Loucy (cell line): ENCODE measurements around the gene PCDHGC4.

Experiments used
- H2AFZ ChIP-seq: fragments of 200-600 bp; sonication (generic); 2 replicates; pipeline ENCODE4 v1.6.0; 2016; ENCODE audit warnings: antibody characterized with exemption, mild to moderate bottlenecking, low read length, moderate library complexity
- H3F3A ChIP-seq: fragments of 200-600 bp; 2 replicates; pipeline ENCODE4 v1.6.0; 2016; ENCODE audit warnings: antibody characterized with exemption, low read depth, mild to moderate bottlenecking
- H3K27me3 ChIP-seq: fragments of 200-600 bp; sonication (generic); 2 replicates; pipeline ENCODE4 v1.6.1; 2014; ENCODE audit warnings: low read length, mild to moderate bottlenecking; ENCODE audit not compliant: insufficient read depth, poor library complexity, severe bottlenecking
- H3K36me3 ChIP-seq: fragments of 200-600 bp; sonication (generic); 2 replicates; pipeline ENCODE4 v1.6.1; 2016; ENCODE audit warnings: low read length; ENCODE audit not compliant: insufficient read depth
- H3K4me1 ChIP-seq: fragments of 200-600 bp; sonication (generic); 2 replicates; pipeline ENCODE4 v1.5.1; 2014; ENCODE audit warnings: low read length, mild to moderate bottlenecking; ENCODE audit not compliant: insufficient read depth, poor library complexity, severe bottlenecking
- H3K4me2 ChIP-seq: fragments of 200-600 bp; sonication (generic); 2 replicates; pipeline ENCODE4 v1.6.0; 2014; ENCODE audit warnings: antibody characterized with exemption, low read length, low read depth, mild to moderate bottlenecking; ENCODE audit not compliant: poor library complexity, severe bottlenecking
- H3K4me3 ChIP-seq: fragments of 200-600 bp; sonication (generic); 2 replicates; pipeline ENCODE4 v1.5.1; 2014; ENCODE audit warnings: low read length, mild to moderate bottlenecking, mixed read lengths; ENCODE audit not compliant: poor library complexity, severe bottlenecking
- H3K79me2 ChIP-seq: fragments of 200-600 bp; sonication (generic); 2 replicates; pipeline ENCODE4 v1.6.1; 2014; ENCODE audit warnings: low read length; ENCODE audit not compliant: insufficient read depth
- H3K9ac ChIP-seq: fragments of 200-600 bp; sonication (generic); 2 replicates; pipeline ENCODE4 v1.6.0; 2014; ENCODE audit warnings: mild to moderate bottlenecking, low read depth, low read length, moderate library complexity; ENCODE audit not compliant: poor library complexity, severe bottlenecking
- H3K9me2 ChIP-seq: fragments of 200-600 bp; sonication (generic); replicated peaks from 2 replicates; pipeline ENCODE4 v1.6.1; 2016; ENCODE audit warnings: low read depth, low read length, mixed read lengths
- H3K9me3 ChIP-seq: fragments of 200-600 bp; sonication (generic); 2 replicates; pipeline ENCODE4 v1.6.1; 2014; ENCODE audit warnings: mild to moderate bottlenecking, antibody characterized with exemption, low read length, low read depth; ENCODE audit not compliant: insufficient read depth
- H4K20me1 ChIP-seq: fragments of 200-600 bp; sonication (generic); 2 replicates; pipeline ENCODE4 v1.6.0; 2014; ENCODE audit warnings: antibody characterized with exemption, low read length, mild to moderate bottlenecking; ENCODE audit not compliant: insufficient read depth, poor library complexity, severe bottlenecking
- EZH2phosphoT487 ChIP-seq: fragments of 200-600 bp; IDR thresholded peaks from 2 replicates; pipeline ENCODE4 v1.6.1; 2018; ENCODE audit warnings: antibody characterized with exemption, mild to moderate bottlenecking, moderate library complexity, borderline replicate concordance
- TF ChIP-seq, protein P1 (sequence below): fragments of 200-600 bp; sonication (generic); conservative IDR thresholded peaks from 2 replicates; pipeline ENCODE4 v1.5.1; 2014; ENCODE audit warnings: mild to moderate bottlenecking, antibody characterized with exemption, low read length

Gene PCDHGC4

DNA sequence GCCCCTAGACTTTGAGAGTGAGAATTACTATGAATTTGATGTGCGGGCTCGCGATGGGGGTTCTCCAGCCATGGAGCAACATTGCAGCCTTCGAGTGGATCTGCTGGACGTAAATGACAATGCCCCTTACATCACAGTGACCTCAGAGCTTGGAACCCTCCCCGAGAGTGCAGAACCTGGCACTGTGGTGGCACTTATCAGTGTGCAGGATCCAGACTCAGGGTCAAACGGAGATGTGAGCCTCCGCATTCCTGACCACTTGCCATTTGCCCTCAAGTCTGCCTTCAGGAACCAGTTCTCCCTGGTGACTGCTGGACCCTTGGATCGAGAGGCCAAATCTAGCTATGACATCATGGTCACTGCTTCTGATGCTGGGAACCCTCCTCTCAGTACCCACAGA lies 1.3 kb downstream of the PCDHGC4 start:
- no peaks in the 10 kb centered on the region for H3K36me3 ChIP-seq
- H3K79me2 ChIP-seq = no peaks in the 10 kb centered on the region

DNA sequence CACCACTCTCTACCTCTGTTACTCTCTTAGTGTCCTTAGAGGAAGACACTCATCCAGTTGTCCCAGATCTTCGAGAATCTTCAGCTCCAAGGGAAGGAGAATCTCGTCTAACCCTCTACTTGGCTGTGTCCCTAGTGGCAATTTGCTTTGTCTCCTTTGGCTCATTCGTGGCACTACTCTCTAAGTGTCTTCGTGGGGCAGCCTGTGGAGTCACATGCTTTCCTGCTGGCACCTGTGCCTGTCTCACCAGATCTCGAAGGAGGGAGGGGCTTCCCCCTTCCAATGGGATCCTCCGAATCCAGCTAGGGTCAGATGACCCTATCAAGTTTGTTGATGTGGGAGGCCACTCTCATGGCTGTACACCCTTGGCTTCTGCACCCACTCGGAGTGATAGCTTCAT lies 2.3 kb downstream of the PCDHGC4 start:
- H3K4me1 ChIP-seq = no peaks in the 10 kb centered on the region
- H3K4me2 ChIP-seq = no peak overlapping the region
- H4K20me1 ChIP-seq = no peaks in the 10 kb centered on the region
- H3K79me2 ChIP-seq = no peaks in the 10 kb centered on the region
- H3K9me3 ChIP-seq = no peaks in the 10 kb centered on the region
- no peak overlapping the region for H2AFZ ChIP-seq
- H3K9me2 ChIP-seq = no peaks in the 10 kb centered on the region
- H3K4me3 ChIP-seq = no peak overlapping the region
- TF ChIP-seq EZH2phosphoT487 = no peak
- TF ChIP-seq, protein P1, sequence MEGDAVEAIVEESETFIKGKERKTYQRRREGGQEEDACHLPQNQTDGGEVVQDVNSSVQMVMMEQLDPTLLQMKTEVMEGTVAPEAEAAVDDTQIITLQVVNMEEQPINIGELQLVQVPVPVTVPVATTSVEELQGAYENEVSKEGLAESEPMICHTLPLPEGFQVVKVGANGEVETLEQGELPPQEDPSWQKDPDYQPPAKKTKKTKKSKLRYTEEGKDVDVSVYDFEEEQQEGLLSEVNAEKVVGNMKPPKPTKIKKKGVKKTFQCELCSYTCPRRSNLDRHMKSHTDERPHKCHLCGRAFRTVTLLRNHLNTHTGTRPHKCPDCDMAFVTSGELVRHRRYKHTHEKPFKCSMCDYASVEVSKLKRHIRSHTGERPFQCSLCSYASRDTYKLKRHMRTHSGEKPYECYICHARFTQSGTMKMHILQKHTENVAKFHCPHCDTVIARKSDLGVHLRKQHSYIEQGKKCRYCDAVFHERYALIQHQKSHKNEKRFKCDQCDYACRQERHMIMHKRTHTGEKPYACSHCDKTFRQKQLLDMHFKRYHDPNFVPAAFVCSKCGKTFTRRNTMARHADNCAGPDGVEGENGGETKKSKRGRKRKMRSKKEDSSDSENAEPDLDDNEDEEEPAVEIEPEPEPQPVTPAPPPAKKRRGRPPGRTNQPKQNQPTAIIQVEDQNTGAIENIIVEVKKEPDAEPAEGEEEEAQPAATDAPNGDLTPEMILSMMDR = no peak
- no peaks in the 10 kb centered on the region for H3F3A ChIP-seq
- H3K27me3 ChIP-seq = no peaks in the 10 kb centered on the region
- no peak overlapping the region for H3K9ac ChIP-seq
- H3K36me3 ChIP-seq = no peaks in the 10 kb centered on the region

More for the DNA sequence above, 1.3 kb downstream of the PCDHGC4 start:
- Histone ChIP-seq H3K9ac (no peak overlapping the region), H3K27me3 (no peaks in the 10 kb centered on the region), H4K20me1 (no peaks in the 10 kb centered on the region), H3K4me3 (no peak overlapping the region), H3K4me1 (no peaks in the 10 kb centered on the region), H3K9me3 (no peaks in the 10 kb centered on the region), H2AFZ (no peak overlapping the region), H3F3A (no peaks in the 10 kb centered on the region), H3K9me2 (no peaks in the 10 kb centered on the region), H3K4me2 (no peak overlapping the region)
- no peak for TF ChIP-seq EZH2phosphoT487
- TF ChIP-seq, protein P1 = no peak

DNA sequence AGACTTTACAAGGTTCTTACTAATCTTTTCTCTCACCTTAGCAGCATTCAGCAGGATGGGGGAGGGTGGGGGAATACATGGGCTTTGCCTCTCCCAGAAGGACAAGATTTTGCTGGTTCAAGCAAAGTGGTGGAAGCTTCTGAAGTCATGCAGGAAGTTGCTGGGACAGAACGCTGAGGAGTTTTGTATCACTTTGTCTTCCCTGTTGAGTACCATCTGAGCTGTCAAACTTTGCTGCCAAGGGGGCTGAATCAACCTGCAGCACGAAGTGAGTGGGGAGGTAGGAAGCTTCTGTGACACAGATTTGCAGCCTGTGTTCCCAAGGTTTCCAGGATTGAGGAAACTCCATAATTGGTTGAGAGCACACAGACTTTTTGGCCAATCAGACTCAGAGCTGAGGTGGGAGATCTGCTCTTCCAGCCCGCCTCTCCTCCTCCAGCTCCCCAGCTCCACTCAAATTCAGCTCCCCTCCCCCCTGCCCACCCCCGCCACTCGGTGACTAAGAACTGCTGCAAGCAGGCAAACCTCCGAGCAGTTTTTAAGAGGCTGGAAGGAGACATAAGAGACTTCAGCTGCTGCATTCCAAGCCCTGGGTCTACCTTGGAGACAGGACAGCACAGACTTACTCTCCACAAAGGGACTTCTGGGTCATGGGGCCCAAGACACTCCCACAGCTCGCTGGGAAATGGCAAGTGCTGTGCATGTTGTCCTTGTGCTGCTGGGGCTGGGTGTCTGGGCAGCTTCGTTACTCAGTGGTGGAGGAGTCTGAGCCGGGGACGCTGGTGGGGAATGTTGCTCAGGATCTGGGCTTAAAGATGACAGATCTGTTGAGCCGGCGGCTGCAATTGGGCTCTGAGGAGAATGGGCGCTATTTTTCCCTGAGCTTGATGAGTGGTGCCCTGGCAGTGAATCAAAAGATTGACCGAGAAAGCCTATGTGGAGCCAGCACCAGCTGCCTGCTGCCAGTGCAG lies 4.0 kb downstream of the PCDHGC4 start, which contains the start of gene PCDHGC5:
PCDHGC5 (plus strand) TSS at position 491 of the 971 bp plus-strand sequence; CDS start at position 651, 160 bp downstream.
- Histone ChIP-seq H4K20me1 (no peaks in the 10 kb centered on the region), H3K4me3 (no peak within 1 kb of the TSS), H3K9ac (no peak within 1 kb of the TSS)

More for the DNA sequence above, 4.0 kb downstream of the PCDHGC4 start, which contains the start of gene PCDHGC5:
- H3K9me2 ChIP-seq = no peaks in the 10 kb centered on the region
- TF ChIP-seq, protein P1 = no peak
- TF ChIP-seq EZH2phosphoT487 = no peak
- H3K4me2 ChIP-seq = no peak within 1 kb of the TSS
- H3K36me3 ChIP-seq = no peaks in the 10 kb centered on the region
- no peak within 1 kb of the TSS for H2AFZ ChIP-seq
- H3K4me1 ChIP-seq = no peaks in the 10 kb centered on the region
- H3F3A ChIP-seq = no peaks in the 10 kb centered on the region
- no peaks in the 10 kb centered on the region for H3K9me3 ChIP-seq
- H3K79me2 ChIP-seq = no peaks in the 10 kb centered on the region
- H3K27me3 ChIP-seq = no peaks in the 10 kb centered on the region
